Panc1 (cell line): ENCODE data around the gene UMAD1.

Experiments
- POLR2AphosphoS5 ChIP-seq: IDR thresholded peaks from 2 replicates; pipeline ENCODE4 v1.6.1; 2012; ENCODE audit warnings: mild to moderate bottlenecking, low read depth, low read length, moderate library complexity
- SIN3A ChIP-seq: IDR thresholded peaks from 2 replicates; pipeline ENCODE4 v1.6.1; 2012; ENCODE audit warnings: low read depth, mild to moderate bottlenecking, low read length, moderate library complexity, borderline replicate concordance; ENCODE audit not compliant: insufficient read depth
- TCF7L2 ChIP-seq: IDR thresholded peaks from 2 replicates; pipeline ENCODE4 v1.6.1; 2011; ENCODE audit warnings: mild to moderate bottlenecking, low read depth, low read length, inconsistent platforms
- TF ChIP-seq, protein P1 (sequence below): fragments of 450-650 bp; IDR thresholded peaks from 2 replicates; pipeline ENCODE4 v1.5.1; 2017; ENCODE audit warnings: mild to moderate bottlenecking
- TF ChIP-seq, protein P2 (sequence below), 2 experiments: IDR thresholded peaks; 2 replicates each; pipeline ENCODE4 v1.6.1; 2011 to 2012; ENCODE audit warnings: low read depth in 2 of 2, control low read depth in 1 of 2, low read length in 1 of 2, mild to moderate bottlenecking in 1 of 2, moderate library complexity in 1 of 2; ENCODE audit not compliant: insufficient read depth in 1 of 2

DNA sequence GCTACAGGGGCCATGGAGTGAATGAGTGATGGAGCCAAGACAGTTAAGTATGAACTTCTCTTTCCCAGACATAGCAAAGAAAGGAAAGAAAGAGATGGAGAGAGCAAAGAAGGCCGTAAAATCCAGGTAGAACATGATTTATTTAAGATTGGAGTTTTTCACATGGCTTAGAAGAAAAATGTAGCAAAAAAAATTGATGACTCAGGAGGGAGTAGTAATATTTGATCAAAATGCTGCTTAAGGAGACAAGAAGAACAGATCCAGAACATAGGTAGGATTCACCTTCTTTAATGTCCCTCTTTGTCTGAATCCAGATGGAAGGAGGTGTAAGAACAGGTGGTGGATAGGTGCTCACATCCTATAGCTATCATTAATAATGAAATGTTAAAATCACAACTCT is 277.0 kb downstream of the UMAD1 start:
- TF ChIP-seq, protein P1, sequence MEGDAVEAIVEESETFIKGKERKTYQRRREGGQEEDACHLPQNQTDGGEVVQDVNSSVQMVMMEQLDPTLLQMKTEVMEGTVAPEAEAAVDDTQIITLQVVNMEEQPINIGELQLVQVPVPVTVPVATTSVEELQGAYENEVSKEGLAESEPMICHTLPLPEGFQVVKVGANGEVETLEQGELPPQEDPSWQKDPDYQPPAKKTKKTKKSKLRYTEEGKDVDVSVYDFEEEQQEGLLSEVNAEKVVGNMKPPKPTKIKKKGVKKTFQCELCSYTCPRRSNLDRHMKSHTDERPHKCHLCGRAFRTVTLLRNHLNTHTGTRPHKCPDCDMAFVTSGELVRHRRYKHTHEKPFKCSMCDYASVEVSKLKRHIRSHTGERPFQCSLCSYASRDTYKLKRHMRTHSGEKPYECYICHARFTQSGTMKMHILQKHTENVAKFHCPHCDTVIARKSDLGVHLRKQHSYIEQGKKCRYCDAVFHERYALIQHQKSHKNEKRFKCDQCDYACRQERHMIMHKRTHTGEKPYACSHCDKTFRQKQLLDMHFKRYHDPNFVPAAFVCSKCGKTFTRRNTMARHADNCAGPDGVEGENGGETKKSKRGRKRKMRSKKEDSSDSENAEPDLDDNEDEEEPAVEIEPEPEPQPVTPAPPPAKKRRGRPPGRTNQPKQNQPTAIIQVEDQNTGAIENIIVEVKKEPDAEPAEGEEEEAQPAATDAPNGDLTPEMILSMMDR: no peak
- TF ChIP-seq POLR2AphosphoS5 (no peak), SIN3A (no peak), TCF7L2 (no peak)
- TF ChIP-seq, protein P2, sequence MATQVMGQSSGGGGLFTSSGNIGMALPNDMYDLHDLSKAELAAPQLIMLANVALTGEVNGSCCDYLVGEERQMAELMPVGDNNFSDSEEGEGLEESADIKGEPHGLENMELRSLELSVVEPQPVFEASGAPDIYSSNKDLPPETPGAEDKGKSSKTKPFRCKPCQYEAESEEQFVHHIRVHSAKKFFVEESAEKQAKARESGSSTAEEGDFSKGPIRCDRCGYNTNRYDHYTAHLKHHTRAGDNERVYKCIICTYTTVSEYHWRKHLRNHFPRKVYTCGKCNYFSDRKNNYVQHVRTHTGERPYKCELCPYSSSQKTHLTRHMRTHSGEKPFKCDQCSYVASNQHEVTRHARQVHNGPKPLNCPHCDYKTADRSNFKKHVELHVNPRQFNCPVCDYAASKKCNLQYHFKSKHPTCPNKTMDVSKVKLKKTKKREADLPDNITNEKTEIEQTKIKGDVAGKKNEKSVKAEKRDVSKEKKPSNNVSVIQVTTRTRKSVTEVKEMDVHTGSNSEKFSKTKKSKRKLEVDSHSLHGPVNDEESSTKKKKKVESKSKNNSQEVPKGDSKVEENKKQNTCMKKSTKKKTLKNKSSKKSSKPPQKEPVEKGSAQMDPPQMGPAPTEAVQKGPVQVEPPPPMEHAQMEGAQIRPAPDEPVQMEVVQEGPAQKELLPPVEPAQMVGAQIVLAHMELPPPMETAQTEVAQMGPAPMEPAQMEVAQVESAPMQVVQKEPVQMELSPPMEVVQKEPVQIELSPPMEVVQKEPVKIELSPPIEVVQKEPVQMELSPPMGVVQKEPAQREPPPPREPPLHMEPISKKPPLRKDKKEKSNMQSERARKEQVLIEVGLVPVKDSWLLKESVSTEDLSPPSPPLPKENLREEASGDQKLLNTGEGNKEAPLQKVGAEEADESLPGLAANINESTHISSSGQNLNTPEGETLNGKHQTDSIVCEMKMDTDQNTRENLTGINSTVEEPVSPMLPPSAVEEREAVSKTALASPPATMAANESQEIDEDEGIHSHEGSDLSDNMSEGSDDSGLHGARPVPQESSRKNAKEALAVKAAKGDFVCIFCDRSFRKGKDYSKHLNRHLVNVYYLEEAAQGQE (IDR thresholded peaks at IDR 0.05; ENCODE audit: insufficient read depth in 1 of 2, low read depth in 2 of 2, low read length in 1 of 2): no peak
